ENCODE data around the gene FBN1.

The FBN1 gene

GRCh38 chr15:48650931-48651330 lies 5.4 kb upstream of the FBN1 start:
- no peak for TF ChIP-seq CTCF (IDR thresholded peaks at IDR 0.05)

- no peak for TF ChIP-seq CTCF (IDR thresholded peaks at IDR 0.05)
Measured at GRCh38 chr15:48647962-48648361, 2.5 kb upstream of the FBN1 start.

GRCh38 chr15:48646331-48646730 lies 822 bp upstream of the FBN1 start:
- TF ChIP-seq CTCF (IDR thresholded peaks at IDR 0.05) = no peak

GRCh38 chr15:48644827-48645557 lies 517 bp downstream of the FBN1 start:
- no peak for TF ChIP-seq CTCF (IDR thresholded peaks at IDR 0.05)

GRCh38 chr15:48644467-48644826 lies 1.1 kb downstream of the FBN1 start:
- TF ChIP-seq CTCF (IDR thresholded peaks at IDR 0.05) = no peak

GRCh38 chr15:48643776-48644466 lies 1.6 kb downstream of the FBN1 start:
- TF ChIP-seq CTCF (IDR thresholded peaks at IDR 0.05) = no peak

- TF ChIP-seq CTCF (IDR thresholded peaks at IDR 0.05) = no peak
Measured at GRCh38 chr15:48643206-48643605, 2.3 kb downstream of the FBN1 start.

All from LNCAP (cell line).